CD1c-positive myeloid dendritic cell (primary cell): ENCODE results near the gene UBL3.
A peak's percentile ranks its signal among the peaks of the same experiment; 100 is the strongest.

Experiments used
- DNase-seq: peaks from one replicate; pipeline ENCODE4 v3.0.0-alpha.2; 2016; ENCODE audit errors: extremely low spot score

Gene UBL3

GRCh38 chr13:29810145-29810742, 40.2 kb downstream of the UBL3 start:
- DNase-seq = no peak

DNA sequence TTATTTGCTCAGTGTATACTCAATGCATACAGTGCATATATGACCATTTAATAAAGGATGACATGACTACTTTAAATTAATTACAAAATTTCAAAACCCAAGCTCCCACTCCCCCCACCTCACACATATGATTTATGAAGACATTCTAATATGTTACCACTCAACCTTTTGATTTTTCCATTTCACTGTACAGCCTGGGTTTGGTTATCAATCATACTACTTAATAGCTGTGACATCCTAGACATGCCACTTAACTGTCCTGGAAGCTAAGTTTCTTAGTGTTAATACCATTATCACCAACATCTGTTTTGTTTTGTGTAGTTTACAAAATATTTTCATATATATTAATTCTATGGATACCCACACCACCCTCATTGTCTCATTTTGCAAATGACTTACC, 42.2 kb downstream of the UBL3 start:
- DNase-seq = no peak

- DNase-seq = no peak
Measured at GRCh38 chr13:29805994-29806979, 44.1 kb downstream of the UBL3 start.

DNA sequence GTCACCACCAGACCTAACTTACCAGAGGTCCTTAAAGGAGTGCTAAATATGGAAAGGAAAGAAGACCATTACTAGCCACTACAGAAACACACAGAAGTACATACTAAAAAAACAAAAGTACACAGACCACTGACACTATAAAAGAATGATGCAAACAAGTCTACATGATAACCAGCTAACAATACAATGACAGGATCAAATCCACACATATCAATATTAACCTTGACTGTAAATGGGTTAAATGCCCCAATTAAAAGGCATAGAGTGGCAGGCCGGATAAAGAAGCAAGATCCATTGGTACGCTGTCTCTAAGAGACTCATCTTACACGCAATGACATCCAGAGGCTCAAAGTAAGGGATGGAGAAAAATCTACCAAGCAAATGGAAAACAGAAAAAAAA, 47.2 kb downstream of the UBL3 start:
- no peak for DNase-seq

- DNase-seq = no peak
Measured at GRCh38 chr13:29802621-29803020, 47.8 kb downstream of the UBL3 start.

- DNase-seq = peak; percentile 59
Measured at GRCh38 chr13:29801737-29802305, 48.6 kb downstream of the UBL3 start.

DNA sequence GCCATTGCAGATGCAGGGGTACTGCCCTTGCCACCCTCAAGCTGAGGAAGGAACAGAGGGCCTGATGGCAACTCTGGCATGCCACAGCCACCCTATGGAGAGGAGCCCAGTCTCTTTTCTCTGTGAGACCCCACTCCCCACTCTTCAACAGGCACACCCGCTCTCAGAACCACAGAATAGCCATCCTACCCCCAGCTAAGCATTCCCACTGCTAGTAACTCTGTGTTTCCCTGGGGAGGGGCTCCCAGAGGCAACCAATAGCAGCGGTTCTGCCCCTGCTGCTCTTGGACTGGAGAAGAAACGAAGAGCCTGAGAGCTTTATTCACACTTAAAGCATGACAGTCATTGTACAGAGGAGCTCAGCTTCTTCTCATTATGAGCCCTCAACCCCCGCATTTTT, 49.3 kb downstream of the UBL3 start:
- DNase-seq = no peak

GRCh38 chr13:29800687-29801086, 49.7 kb downstream of the UBL3 start:
- no peak for DNase-seq

GRCh38 chr13:29799041-29799440, 51.4 kb downstream of the UBL3 start:
- no peak for DNase-seq

GRCh38 chr13:29791997-29792780, 58.2 kb downstream of the UBL3 start:
- DNase-seq = no peak

- DNase-seq = no peak
Measured at GRCh38 chr13:29791508-29791907, 58.9 kb downstream of the UBL3 start.

DNA sequence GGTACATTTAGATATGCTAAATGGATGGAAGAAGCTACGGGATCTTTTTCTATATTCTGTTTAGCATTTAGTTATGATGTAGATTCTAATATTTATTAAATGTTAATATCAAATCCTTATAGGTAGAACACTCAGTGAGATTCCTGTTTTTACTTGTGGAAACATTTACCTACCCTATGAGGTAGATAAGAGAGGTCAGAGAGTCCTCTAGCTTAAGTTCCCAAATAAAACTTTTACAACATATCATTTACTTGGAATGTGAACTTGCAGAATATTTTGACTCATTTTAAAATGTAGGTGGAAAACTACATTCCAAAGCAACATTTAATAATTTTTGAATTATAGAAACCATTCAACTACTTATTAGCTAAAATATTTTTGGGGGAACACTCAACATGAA, 63.7 kb downstream of the UBL3 start:
- no peak for DNase-seq

DNA sequence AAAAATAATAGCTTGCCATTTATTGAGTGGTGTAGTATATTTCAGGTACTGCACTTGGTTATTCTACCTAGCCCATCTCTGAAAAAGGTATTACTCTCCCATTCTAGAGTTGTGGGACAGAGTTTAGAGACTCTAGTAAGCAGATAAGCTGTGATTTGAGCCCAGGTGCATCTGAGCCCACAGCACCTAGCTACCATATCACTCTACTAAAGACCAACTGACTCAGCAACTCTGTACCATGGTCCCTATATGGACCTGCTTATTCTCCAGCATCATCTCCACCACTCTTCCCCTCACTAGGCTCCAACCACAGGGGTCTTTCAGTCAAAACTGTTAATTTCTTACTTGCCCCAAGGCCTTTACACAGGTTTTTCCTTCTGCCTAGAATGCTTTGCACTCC, 64.4 kb downstream of the UBL3 start:
- no peak for DNase-seq

DNA sequence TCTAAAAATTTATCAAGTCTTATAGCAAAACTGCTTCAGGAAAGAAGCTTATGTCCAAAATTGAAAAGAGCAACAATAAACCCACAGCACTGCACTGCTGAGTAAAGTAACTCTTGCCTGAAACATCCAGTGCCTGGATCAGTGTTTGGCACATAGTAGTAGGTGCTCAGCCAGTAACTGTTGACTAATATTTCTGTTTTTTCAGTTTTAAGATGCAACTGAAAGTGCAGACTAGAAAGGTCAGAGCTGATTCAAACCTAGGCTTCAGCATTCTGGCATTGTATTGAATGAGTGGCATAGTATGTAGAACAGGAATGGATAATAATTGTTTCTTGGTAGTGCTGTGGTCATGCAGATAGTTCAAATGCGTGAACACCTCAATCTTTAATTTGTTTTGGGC, 67.6 kb downstream of the UBL3 start:
- no peak for DNase-seq

- no peak for DNase-seq
Measured at GRCh38 chr13:29774830-29775229, 75.6 kb downstream of the UBL3 start.

DNA sequence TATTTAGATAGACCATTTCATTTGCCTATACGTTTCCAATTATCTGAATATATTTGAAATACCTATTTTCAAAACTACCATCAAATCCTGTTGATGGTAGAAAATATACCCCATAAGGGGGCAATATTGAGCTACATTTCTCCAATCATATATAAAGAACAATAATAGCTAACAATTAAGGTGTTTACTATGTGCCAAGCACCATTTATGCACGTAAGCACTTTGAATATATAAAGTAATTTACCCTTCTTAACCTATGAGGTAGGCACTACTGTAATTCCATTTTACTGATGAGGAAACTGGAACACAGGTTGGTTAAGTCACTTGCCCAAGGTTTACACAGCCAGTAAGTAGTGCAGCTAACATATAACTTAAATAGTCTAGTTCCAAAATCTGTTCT, 79.2 kb downstream of the UBL3 start:
- peak; percentile 54 for DNase-seq

DNA sequence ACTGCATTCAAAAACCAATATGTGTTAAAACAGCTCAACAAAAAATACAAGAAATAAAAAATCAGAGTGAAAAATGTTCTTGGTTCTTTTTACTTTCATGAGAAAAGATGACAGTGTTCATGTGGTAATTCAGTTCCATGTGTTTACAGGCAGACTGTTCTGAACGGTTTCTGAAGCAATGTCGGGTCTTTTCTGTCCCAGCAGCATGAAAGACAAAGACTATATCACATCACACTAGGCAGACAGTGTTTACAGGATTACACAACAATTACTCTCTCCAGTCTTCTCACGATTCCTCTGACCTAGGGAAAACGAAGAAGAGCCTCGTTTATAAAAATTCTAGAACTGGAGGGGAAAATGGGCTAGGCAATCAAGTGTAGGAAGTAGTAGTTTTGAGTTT, 83.4 kb downstream of the UBL3 start:
- no peak for DNase-seq

GRCh38 chr13:29763436-29764180, 86.8 kb downstream of the UBL3 start:
- no peak for DNase-seq

DNA sequence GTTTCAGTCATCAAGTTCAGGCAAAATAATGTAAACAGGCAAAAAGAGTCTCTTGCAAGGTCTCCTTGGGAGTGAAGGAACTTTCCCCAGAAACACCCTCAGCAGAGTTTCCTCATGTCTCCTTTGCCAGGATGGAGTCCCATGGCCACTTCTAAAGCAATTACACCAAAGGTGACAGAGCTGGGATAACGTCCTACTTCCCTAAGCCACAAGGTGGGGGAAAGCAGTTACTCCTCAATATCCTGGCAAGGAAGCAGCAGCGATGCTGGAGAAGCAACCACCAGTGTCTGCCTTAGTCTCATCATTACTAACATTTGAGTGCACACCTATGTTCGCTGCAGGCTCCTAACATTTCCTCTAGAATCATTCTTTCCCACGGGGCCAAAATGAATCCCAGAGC, 88.6 kb downstream of the UBL3 start:
- DNase-seq = no peak

DNA sequence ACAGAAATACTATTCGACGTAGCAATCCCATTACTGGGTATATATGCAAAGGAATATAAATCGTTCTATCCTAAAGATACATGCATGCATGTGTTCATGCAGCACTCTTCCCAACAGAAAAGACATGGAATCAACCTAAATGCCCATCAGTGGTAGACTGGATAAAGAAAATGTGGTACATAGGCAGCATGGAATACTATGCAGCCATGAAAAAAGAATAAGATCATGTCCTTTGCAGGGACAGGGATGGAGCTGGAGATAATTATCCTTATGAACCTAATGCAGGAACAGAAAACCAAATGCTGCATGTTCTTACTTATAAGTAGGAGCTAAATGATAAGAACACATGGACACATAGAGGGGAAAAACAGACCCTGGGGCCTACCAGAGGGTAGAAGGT, 89.3 kb downstream of the UBL3 start:
- no peak for DNase-seq

DNA sequence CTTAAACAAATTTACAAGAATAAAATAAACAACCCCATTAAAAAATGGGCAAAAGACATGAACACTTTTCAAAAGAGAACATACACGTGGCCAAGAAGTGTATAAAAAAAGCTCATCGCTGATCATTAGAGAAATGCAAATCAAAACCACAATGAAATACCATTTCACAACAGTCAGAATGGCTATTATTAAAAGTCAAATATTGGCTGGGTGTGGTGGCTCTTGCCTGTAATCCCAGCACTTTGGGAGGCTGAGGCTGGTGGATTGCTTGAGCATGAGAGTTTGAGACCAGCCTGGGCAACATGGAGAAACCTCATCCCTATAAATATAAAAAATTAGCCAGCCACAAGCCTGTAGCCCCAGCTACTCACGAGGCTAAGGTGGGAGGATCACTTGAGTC, 89.9 kb downstream of the UBL3 start:
- no peak for DNase-seq
